GM12891 (cell line): Measurements from ENCODE around the gene LHFPL3.

Source experiments
- POLR2A ChIP-seq: IDR thresholded peaks from 2 replicates; pipeline ENCODE4 v1.6.1; 2011; ENCODE audit warnings: low read depth, low read length, control low read depth
- POLR2AphosphoS5 ChIP-seq: IDR thresholded peaks from 2 replicates; pipeline ENCODE4 v1.6.1; 2011; ENCODE audit warnings: low read depth, low read length, control low read depth
- POU2F2 ChIP-seq: IDR thresholded peaks from 2 replicates; pipeline ENCODE4 v1.6.1; 2011; ENCODE audit warnings: low read depth, mild to moderate bottlenecking, control low read depth, low read length, moderate library complexity
- SPI1 ChIP-seq: IDR thresholded peaks from 2 replicates; pipeline ENCODE4 v1.6.1; 2011; ENCODE audit warnings: low read depth, low read length, control low read depth
- TAF1 ChIP-seq: IDR thresholded peaks from 2 replicates; pipeline ENCODE4 v1.6.1; 2011; ENCODE audit warnings: low read depth, low read length, control low read depth

- no peak for TF ChIP-seq POLR2A
- no peak for TF ChIP-seq SPI1
- TF ChIP-seq TAF1: no peak
- TF ChIP-seq POLR2AphosphoS5: no peak
- TF ChIP-seq POU2F2: no peak
Measured at GRCh38 chr7:104789780-104790179, 461.4 kb downstream of the LHFPL3 start.
